Measurements from ENCODE around the gene CENPN. TPM values are rescaled to one million over a fixed set of nuclear protein-coding genes. Genes with fewer than 3 reads are reported as not detected.
A peak's percentile ranks its signal among the peaks of the same experiment; 100 is the strongest.

The CENPN gene, protein sequence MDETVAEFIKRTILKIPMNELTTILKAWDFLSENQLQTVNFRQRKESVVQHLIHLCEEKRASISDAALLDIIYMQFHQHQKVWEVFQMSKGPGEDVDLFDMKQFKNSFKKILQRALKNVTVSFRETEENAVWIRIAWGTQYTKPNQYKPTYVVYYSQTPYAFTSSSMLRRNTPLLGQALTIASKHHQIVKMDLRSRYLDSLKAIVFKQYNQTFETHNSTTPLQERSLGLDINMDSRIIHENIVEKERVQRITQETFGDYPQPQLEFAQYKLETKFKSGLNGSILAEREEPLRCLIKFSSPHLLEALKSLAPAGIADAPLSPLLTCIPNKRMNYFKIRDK
- total RNA-seq (2014; rRNA removed; shearing (Covaris generic)) = 123 and 128 TPM in 2 replicates

- DNase-seq (ENCODE audit: low spot score) = peak; percentile 96
Measured at GRCh38 chr16:81006813-81007695, at the start of gene CENPN, which contains the start of gene CMC2. TSS of gene CENPN (plus strand) at chr16:81007214. CDS start at chr16:81011940, 4,726 bp downstream. TSS of gene CMC2 (minus strand) at chr16:81006885. CDS start at chr16:80997394, 9,491 bp downstream.

GRCh38 chr16:80958284-80958683 is 48.7 kb upstream of the CENPN start:
- DNase-seq (ENCODE audit: low spot score) = no peak

DNA sequence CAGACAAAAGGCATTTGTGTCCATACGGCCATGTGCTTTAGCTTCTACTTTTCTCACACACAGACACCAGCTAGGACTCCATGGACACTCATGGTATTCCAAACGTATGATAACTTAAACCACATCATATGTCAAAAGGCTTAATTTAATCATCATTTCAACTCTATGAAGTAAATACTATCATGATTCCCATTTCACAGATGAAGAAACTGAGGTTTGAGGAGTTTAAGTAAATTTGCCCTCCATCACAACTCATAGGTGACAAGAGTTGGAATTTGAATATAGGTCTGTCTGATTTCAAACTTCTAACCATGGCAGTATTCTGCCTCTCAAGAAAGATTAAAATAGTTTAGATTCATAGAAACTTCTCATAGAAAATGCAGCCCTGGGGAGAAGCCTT is 44.1 kb upstream of the CENPN start:
- no peak for DNase-seq (ENCODE audit: low spot score)

DNA sequence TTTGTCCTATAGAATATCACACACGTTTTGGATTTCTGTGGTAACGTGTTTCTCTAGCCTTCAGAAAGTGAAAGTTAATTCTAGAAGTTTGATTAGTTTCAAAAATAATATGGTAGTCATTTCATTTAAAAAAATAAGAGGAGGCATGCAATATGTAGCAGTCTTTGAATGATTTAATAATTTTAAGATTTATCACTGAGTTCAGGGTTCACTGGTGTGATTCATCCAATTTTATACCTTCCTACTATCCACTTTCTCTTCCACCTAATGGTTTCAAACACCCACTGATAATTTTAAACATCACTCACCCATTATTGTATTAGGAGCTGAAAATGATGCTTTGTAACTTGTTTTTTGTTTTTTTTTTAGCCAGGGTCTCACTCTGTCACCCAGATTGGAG is 42.7 kb upstream of the CENPN start:
- no peak for DNase-seq (ENCODE audit: low spot score)

DNA sequence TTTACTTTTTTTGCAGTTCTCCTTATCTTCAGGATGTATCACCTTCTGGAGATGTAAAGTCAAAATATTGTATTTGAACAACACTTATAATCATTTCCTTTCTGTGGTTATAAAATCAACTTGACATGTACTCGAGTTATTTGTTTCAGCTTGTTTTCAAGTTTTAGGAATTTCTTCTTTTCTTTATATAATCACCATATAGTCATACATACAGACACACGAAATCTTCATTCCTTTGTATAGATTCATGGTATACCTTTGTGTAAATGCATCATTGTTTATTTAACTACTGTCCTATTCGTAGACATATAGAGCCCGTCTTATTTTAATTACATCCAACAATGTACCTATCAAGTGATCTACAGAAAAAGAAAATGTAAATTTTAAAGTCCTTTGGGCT is 40.4 kb upstream of the CENPN start:
- no peak for DNase-seq (ENCODE audit: low spot score)

GRCh38 chr16:80968386-80969113 is 38.5 kb upstream of the CENPN start:
- DNase-seq (ENCODE audit: low spot score) = peak; percentile 45

DNA sequence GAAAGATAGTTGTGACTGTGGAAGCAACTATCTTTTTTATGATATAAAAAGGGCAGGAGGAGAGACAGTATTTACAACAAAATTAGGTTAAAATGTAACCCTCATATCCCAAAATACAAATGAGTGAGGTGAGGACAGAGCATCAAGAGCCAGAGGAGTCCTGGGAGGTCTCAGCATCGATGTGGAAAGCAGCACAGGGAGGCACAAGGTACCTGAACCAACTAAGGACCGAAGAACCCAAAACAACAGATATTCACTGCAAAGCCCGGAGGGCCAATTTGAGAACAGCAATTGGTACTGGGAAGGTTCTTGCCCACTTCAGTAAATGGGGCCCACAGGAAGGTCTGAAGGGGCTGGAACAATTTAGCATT is 37.9 kb upstream of the CENPN start:
- DNase-seq (ENCODE audit: low spot score) = no peak

GRCh38 chr16:80971819-80972218 is 35.2 kb upstream of the CENPN start:
- no peak for DNase-seq (ENCODE audit: low spot score)

- DNase-seq (ENCODE audit: low spot score) = no peak
Measured at GRCh38 chr16:80972611-80973010, 34.4 kb upstream of the CENPN start.

DNA sequence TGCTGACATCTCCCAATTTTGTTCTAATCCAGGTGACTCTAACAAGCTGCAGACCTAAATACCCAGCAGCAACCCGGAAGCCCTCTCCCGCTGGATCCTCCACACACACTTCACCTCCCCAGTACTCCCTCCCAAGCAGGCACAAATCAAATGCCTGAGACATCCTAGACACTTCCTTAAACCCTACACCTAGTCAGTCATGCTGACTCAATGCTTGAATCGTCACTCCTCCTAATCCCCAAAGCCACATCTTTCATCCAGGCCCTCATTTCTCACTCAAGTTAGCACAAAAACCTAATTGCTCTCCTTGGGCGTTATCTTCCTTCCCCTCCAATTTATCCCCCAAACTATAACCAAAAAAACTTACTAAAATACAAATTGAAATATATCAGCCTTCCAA is 33.0 kb upstream of the CENPN start:
- peak; percentile 42 for DNase-seq (ENCODE audit: low spot score)

DNA sequence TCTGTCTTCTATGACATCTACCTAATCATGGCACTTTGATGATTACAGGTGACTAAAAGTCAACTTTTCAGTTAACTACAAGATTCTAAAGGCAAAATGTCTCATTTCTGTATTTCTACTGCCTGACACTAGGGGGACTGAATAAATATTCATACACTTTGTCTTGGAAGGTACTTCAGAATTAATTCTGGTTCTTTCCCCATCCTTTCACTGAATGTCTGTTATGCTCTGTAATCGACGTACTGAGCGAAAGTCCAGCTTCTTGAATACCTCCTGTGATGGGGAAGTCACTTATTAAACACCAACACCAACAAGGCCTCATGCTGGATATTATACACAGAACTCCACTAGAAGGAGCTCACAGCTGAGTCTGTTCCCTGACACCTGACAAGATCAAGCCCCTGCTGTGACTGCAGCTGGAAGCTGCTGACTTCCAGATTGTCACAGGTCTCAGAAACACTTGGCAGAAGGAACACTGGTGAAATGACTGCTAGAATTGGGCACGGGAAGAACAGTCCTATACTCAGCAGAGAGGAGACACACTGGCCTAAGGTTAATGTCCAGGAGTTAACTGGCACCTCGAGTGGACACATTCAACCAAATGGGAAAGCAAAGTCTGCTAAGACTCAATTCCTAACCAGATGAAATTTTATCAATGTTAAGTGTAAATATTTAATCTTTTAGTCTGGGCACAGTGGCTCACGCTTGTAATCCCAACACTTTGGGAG is 32.2 kb upstream of the CENPN start:
- DNase-seq (ENCODE audit: low spot score) = no peak

GRCh38 chr16:80976946-80977345 is 30.1 kb upstream of the CENPN start:
- DNase-seq (ENCODE audit: low spot score) = no peak

DNA sequence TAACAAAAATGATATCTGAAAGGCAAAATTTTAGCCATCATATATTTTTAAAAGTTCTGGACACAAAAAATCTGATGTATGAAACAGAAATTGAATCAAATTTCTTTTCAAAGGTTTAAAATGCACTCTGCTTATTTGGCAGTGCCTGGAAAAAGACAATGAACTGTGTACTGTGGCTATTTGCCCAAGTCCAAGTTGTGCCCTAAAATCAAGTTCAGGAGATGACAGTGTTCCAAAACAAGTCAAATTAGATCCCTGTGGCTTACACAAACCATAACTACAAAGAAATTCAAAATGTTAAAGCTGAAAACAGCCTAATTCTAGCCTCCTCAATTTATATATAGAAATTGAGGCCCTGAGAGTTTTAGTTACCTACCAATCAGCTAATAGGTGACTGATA is 25.9 kb upstream of the CENPN start:
- no peak for DNase-seq (ENCODE audit: low spot score)

GRCh38 chr16:80982646-80983045 is 24.4 kb upstream of the CENPN start:
- DNase-seq (ENCODE audit: low spot score) = no peak

- DNase-seq (ENCODE audit: low spot score) = no peak
Measured at GRCh38 chr16:80984124-80984892, 22.7 kb upstream of the CENPN start.

GRCh38 chr16:80985611-80986010 is 21.4 kb upstream of the CENPN start:
- no peak for DNase-seq (ENCODE audit: low spot score)

DNA sequence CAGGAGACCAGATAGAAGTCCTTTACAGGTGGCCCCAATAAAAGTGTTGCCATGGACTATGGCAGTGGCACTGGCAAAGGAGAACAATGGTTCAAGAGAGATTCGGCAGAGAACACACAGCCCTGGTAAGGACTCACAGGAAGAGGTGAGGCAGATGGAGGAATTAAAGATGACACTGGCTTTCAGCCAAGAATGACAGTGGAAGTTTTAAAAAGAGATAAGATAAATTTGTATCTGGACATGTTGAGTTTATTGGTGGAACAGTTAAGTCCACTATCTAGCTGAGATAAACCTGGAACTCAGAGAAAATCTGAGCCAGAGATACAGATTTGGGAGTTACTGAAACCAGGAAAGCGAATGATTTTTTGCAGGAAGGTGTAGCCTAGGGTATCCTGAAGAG is 20.5 kb upstream of the CENPN start:
- DNase-seq (ENCODE audit: low spot score) = no peak

DNA sequence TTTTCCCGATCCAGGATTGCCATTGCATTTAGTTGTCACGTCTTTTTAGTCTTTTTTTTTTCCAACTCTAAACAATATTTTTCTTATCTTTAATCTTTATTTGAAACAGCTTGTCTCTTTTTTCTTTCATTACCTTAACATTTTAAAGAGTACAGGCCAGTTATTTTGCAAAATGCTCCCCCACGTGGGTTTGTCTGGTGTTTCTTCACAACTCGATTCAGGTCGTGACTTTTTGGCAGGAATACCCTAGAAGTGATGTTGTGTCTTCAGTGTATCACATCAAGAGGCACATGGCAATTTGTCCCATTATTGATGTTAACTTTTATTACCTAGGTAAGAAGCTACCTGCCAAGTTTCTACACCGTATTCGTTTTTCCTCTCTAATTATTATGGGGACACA is 18.3 kb upstream of the CENPN start:
- no peak for DNase-seq (ENCODE audit: low spot score)

DNA sequence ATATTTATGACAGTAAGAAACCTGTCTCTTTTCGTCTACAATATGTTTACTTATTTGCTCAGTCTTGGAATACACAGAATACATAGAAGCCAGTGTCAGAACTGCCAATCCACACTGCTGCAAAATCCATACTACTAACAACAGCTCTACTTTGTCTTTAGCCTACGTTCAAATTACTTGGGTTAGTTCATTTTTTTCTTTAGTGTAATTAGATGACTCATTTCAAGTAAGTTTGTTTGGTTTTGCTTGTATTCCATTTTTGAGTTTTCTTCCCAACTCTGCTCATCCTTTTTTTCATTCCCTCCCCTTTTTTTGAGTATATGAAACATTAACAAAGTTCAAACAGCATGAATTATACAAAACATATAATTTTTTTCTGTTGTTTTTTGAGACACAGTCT is 17.2 kb upstream of the CENPN start:
- no peak for DNase-seq (ENCODE audit: low spot score)

DNA sequence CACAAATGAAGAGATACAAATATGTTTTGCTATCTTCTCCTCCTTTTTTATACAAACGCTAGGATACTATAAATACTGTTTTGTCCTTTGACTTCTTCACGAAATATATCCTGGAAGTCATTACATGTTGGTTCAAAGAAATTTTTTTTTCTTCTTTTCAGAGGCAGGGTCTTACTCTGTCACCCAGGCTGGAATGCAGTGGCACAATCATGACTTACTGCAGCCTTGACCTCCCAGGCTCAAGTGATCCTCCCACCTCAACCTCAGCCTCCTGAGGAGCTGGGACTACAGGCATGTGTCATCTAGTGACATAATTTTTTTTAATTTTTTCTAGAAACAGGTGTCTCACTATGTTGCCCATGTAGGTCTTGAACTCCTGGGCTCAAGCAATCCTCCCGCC is 16.4 kb upstream of the CENPN start:
- no peak for DNase-seq (ENCODE audit: low spot score)

DNA sequence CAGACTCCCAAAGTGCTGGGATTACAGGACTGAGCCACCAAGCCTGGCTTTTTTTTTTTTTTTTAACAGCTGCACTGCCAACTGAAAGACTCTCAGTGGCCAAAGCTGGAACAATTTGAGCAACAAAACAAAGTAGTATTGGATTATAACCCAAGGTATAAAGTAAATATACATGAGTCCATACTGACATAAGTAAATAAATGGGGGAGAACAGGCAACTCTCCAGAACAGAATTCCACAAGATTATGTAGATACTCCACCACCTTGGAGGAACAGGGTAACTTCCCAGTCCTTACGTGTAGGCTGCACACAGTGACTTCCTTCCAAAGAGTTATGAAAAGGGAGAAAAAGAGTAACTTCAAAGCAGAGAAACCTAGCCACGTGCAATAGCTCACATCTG is 16.0 kb upstream of the CENPN start:
- DNase-seq (ENCODE audit: low spot score) = no peak

Measured in A172 (cell line).